ENCODE data around the gene MYO1B. TPM values are rescaled to one million over a fixed set of nuclear protein-coding genes. Genes with fewer than 3 reads are reported as not detected.

The MYO1B gene
- total and polyA plus RNA-seq, 12 donors, result 8.7 to 32.4 (median 14.4) TPM

DNA sequence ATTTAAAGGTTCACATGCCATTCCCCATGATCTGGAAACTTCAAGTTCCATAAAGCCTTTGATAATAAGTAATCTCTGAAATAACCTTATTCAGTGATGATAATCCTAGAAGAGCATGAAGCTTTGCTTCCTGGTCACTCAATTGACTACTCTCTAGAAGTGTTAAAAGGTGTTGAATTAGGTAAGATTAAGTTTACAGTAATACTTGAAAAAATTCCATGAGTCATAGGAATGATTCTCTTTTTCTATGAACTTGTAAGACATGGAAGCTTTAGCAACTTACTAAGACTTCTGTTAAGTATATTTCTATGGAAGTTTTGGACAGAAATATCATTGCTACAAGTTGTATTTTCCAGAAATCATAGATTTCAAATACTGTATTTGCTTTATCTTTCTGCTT, 100.6 kb downstream of the MYO1B start:
- Histone ChIP-seq H3K4me3 (no peak overlapping the region), H3K36me3 (peaks cover 0 to 42% (median 0%) of the 10 kb centered on the region in 9 donors), H3K27ac (no peak overlapping the region), H3K4me1 (peaks cover 0 to 57% (median 0%) of the 10 kb centered on the region in 9 donors), H3K9me3 (no peaks in the 10 kb centered on the region), H3K27me3 (no peaks in the 10 kb centered on the region)
- TF ChIP-seq, protein P1, sequence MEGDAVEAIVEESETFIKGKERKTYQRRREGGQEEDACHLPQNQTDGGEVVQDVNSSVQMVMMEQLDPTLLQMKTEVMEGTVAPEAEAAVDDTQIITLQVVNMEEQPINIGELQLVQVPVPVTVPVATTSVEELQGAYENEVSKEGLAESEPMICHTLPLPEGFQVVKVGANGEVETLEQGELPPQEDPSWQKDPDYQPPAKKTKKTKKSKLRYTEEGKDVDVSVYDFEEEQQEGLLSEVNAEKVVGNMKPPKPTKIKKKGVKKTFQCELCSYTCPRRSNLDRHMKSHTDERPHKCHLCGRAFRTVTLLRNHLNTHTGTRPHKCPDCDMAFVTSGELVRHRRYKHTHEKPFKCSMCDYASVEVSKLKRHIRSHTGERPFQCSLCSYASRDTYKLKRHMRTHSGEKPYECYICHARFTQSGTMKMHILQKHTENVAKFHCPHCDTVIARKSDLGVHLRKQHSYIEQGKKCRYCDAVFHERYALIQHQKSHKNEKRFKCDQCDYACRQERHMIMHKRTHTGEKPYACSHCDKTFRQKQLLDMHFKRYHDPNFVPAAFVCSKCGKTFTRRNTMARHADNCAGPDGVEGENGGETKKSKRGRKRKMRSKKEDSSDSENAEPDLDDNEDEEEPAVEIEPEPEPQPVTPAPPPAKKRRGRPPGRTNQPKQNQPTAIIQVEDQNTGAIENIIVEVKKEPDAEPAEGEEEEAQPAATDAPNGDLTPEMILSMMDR (IDR thresholded peaks at IDR 0.05), result no peak
- DNase-seq (no peak), ATAC-seq (no peak)
- intact Hi-C loops (cut with DNase I), result no loop called here

DNA sequence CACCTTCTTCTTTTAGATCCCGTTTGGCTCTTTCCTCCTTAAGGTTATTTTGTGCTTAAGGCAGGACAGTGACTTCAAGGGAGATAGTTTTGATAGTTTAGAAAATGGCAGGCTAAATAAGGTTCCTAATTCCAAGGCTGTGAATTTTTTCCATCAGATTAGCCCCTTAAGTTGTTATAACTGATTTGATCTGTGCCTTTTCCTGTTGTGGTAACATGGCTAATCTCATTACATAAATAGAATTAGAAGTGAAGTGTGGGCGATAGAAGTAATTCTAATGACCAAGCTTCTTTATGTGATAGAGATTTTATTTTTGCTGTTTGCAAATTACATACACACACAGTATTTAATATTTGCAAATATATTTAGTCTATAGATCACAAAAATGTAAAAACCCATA, 102.0 kb downstream of the MYO1B start:
- H3K27ac ChIP-seq, result no peak overlapping the region
- WGBS, 2 donors, result 68 to 82% methylated on average over 2 of the region's 2 CpGs
- H3K36me3 ChIP-seq, result peaks cover 0 to 48% (median 0%) of the 10 kb centered on the region in 9 donors
- ATAC-seq, result no peak
- no peak for DNase-seq
- intact Hi-C loops (cut with DNase I), result no loop called here
- no peak overlapping the region for H3K4me3 ChIP-seq
- H3K4me1 ChIP-seq, result peaks cover 0 to 46% (median 0%) of the 10 kb centered on the region in 9 donors
- TF ChIP-seq, protein P1 (IDR thresholded peaks at IDR 0.05), result no peak
- H3K9me3 ChIP-seq, result no peaks in the 10 kb centered on the region
- no peaks in the 10 kb centered on the region for H3K27me3 ChIP-seq

- WGBS, 2 donors, result 86 to 92% methylated on average over 4 of the region's 4 CpGs
- ATAC-seq (peak in 2 of 8 donors; percentile 21 to 23), DNase-seq (no peak)
- Histone ChIP-seq H3K4me3 (no peak overlapping the region), H3K27me3 (no peaks in the 10 kb centered on the region), H3K27ac (peak overlapping the region in 2 of 10 donors; percentile 7 to 18), H3K4me1 (peaks cover 0 to 45% (median 4%) of the 10 kb centered on the region in 9 donors), H3K9me3 (no peaks in the 10 kb centered on the region), H3K36me3 (peaks cover 0 to 41% (median 0%) of the 10 kb centered on the region in 9 donors)
- TF ChIP-seq, protein P1 (IDR thresholded peaks at IDR 0.05), result no peak
- intact Hi-C loops (cut with DNase I), result no loop called here
Measured at GRCh38 chr2:191347881-191348280, 102.7 kb downstream of the MYO1B start.

DNA sequence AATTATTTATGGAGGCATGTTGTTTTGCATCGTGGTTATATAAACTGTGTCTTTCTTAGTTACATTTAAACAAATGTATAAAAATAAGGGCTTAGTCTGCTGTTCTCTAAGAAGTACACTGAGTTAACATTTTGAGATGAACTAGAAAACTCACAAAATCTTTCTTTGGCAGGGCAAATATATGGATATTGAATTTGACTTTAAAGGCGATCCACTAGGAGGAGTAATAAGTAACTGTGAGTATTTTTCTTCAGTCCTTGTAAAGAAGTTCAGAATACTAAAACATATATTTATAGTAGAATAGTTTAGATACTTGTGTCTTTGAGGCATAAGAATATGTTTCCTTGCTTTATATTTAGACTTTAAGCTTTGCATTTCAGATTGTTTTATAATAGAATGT, 104.8 kb downstream of the MYO1B start:
- H3K4me1 ChIP-seq, result peaks cover 0 to 33% (median 4%) of the 10 kb centered on the region in 9 donors
- no peak for DNase-seq
- WGBS, 2 donors, result 80 to 83% methylated on average over 2 of the region's 2 CpGs
- H3K36me3 ChIP-seq, result peaks cover 0 to 34% (median 0%) of the 10 kb centered on the region in 9 donors
- no peak for ATAC-seq
- intact Hi-C loops (cut with DNase I), result no loop called here
- no peaks in the 10 kb centered on the region for H3K9me3 ChIP-seq
- TF ChIP-seq, protein P1 (IDR thresholded peaks at IDR 0.05), result peak in 2 of 9 donors; percentile 4 to 24
- H3K4me3 ChIP-seq, result no peak overlapping the region
- H3K27ac ChIP-seq, result peak overlapping the region in 1 of 10 donors; percentile 15
- no peaks in the 10 kb centered on the region for H3K27me3 ChIP-seq
